Thyroid gland (tissue), 4 donors: Measurements from ENCODE around the gene LRRC7. TPM values are rescaled to one million over a fixed set of nuclear protein-coding genes. Genes with fewer than 3 reads are reported as not detected.

Experiments
- DNase-seq, 2 donors: peaks; one replicate each; pipeline ENCODE4 v3.0.0-alpha.2; 2019
- H3K27ac ChIP-seq, 3 donors: fragments of 200-600 bp; sonication (generic); 1 replicate in 2 of 3; 2 replicates in 1 of 3; pipeline ENCODE4 v1.5.1; 2016 to 2019; ENCODE audit warnings: mild to moderate bottlenecking in 1 of 3, moderate library complexity in 1 of 3
- H3K27me3 ChIP-seq: fragments of 200-600 bp; sonication (generic); one replicate; pipeline ENCODE4 v1.5.1; 2019
- H3K36me3 ChIP-seq, 2 donors: fragments of 200-600 bp; sonication (generic); one replicate each; pipeline ENCODE4 v1.5.1; 2016 to 2019
- H3K4me1 ChIP-seq, 2 donors: fragments of 200-600 bp; sonication (generic); one replicate each; pipeline ENCODE4 v1.5.1; 2017 to 2019
- H3K4me3 ChIP-seq, 3 donors: fragments of 200-600 bp; sonication (generic); replicated peaks in 1 of 3; 1 replicate in 2 of 3; 2 replicates in 1 of 3; pipeline ENCODE4 v1.5.1; 2016; ENCODE audit warnings: mild to moderate bottlenecking in 1 of 3
- H3K9me3 ChIP-seq: fragments of 200-600 bp; sonication (generic); one replicate; pipeline ENCODE4 v1.5.1; 2017
- CTCF ChIP-seq, 6 experiments: fragments of 200-600 bp in 3 of 6; fragments of 450-650 bp in 3 of 6; sonication (generic) in 3 of 6; IDR thresholded peaks; one replicate each; pipeline ENCODE4 v1.5.1; 2016 to 2019; ENCODE audit warnings: antibody characterized with exemption in 6 of 6, mild to moderate bottlenecking in 2 of 6, inconsistent platforms in 1 of 6, moderate library complexity in 1 of 6
- POLR2A ChIP-seq, 2 donors: fragments of 450-650 bp; IDR thresholded peaks; one replicate each; pipeline ENCODE4 v1.6.1; 2017; ENCODE audit warnings: antibody characterized with exemption in 2 of 2, mild to moderate bottlenecking in 2 of 2, moderate library complexity in 1 of 2
- WGBS, 2 donors: methylation state at CpG; one replicate each; pipeline ENCODE4 v1.1.5; 2017; 5-methylcytosine and 5-hydroxymethylcytosine counted together
- intact Hi-C: fragments of 100-400 bp; cut with DNase I; formaldehyde crosslinking; loops from one replicate; pipeline ENCODE4 v1.15.1; 2023
- total RNA-seq, 4 donors: library from RNA; depleted of rRNA; stranded (reverse); fragments of >200 nt; gene quantifications; one replicate each; pipeline ENCODE4 v1.2.3, GENCODE V29; 2016

Gene LRRC7
- total RNA-seq, 4 donors from 2014 or later = 7.9 to 31.7 (median 18.7) TPM

GRCh38 chr1:70033936-70034335 lies 466.2 kb downstream of the LRRC7 start:
- H3K4me3 ChIP-seq = no peak overlapping the region
- no peaks in the 10 kb centered on the region for H3K9me3 ChIP-seq
- no peak for DNase-seq
- TF ChIP-seq CTCF (IDR thresholded peaks at IDR 0.05) = no peak
- no peak for TF ChIP-seq POLR2A (IDR thresholded peaks at IDR 0.05)
- intact Hi-C loops = no loop called here
- no peak overlapping the region for H3K27ac ChIP-seq
- no peaks in the 10 kb centered on the region for H3K4me1 ChIP-seq
- H3K36me3 ChIP-seq = no peaks in the 10 kb centered on the region
- no peaks in the 10 kb centered on the region for H3K27me3 ChIP-seq

GRCh38 chr1:70034403-70034802 lies 466.7 kb downstream of the LRRC7 start:
- H3K4me1 ChIP-seq = no peaks in the 10 kb centered on the region
- H3K4me3 ChIP-seq = no peak overlapping the region
- DNase-seq = no peak
- 64 to 67% methylated on average over 3 of the region's 3 CpGs for WGBS, 2 donors
- intact Hi-C loops = no loop called here
- H3K27ac ChIP-seq = no peak overlapping the region
- no peaks in the 10 kb centered on the region for H3K9me3 ChIP-seq
- TF ChIP-seq CTCF (IDR thresholded peaks at IDR 0.05) = no peak
- H3K36me3 ChIP-seq = no peaks in the 10 kb centered on the region
- no peaks in the 10 kb centered on the region for H3K27me3 ChIP-seq

- no peak for TF ChIP-seq CTCF (IDR thresholded peaks at IDR 0.05)
- TF ChIP-seq POLR2A (IDR thresholded peaks at IDR 0.05) = no peak
- intact Hi-C loops = no loop called here
- Histone ChIP-seq H3K27me3 (no peaks in the 10 kb centered on the region), H3K9me3 (no peaks in the 10 kb centered on the region), H3K36me3 (no peaks in the 10 kb centered on the region), H3K4me3 (no peak overlapping the region), H3K4me1 (no peaks in the 10 kb centered on the region), H3K27ac (no peak overlapping the region)
- WGBS, 2 donors = 91 to 92% methylated on average over 10 of the region's 10 CpGs
- DNase-seq = no peak
Measured at GRCh38 chr1:70038025-70038424, 470.3 kb downstream of the LRRC7 start.

- H3K9me3 ChIP-seq = no peaks in the 10 kb centered on the region
- no peak overlapping the region for H3K27ac ChIP-seq
- TF ChIP-seq CTCF (IDR thresholded peaks at IDR 0.05) (no peak), POLR2A (IDR thresholded peaks at IDR 0.05) (no peak)
- no peaks in the 10 kb centered on the region for H3K36me3 ChIP-seq
- H3K4me1 ChIP-seq = no peaks in the 10 kb centered on the region
- no peak overlapping the region for H3K4me3 ChIP-seq
- 90 to 91% methylated on average over 6 of the region's 6 CpGs for WGBS, 2 donors
- intact Hi-C loops = no loop called here
- no peak for DNase-seq
- H3K27me3 ChIP-seq = no peaks in the 10 kb centered on the region
Measured at GRCh38 chr1:70039485-70039884, 471.8 kb downstream of the LRRC7 start.

- H3K4me1 ChIP-seq = no peaks in the 10 kb centered on the region
- no peaks in the 10 kb centered on the region for H3K9me3 ChIP-seq
- no peak for DNase-seq
- H3K27ac ChIP-seq = no peak overlapping the region
- no peak overlapping the region for H3K4me3 ChIP-seq
- TF ChIP-seq CTCF (IDR thresholded peaks at IDR 0.05) = no peak
- TF ChIP-seq POLR2A (IDR thresholded peaks at IDR 0.05) = no peak
- H3K27me3 ChIP-seq = no peaks in the 10 kb centered on the region
- H3K36me3 ChIP-seq = no peaks in the 10 kb centered on the region
- WGBS, 2 donors = 95 to 96% methylated on average over 7 of the region's 7 CpGs
- intact Hi-C loops = no loop called here
Measured at GRCh38 chr1:70041317-70042045, 473.8 kb downstream of the LRRC7 start.
